GM23248 (cell line): Measurements from ENCODE around the gene MLYCD.

Experiments
- EZH2 ChIP-seq: fragments of 200-600 bp; sonication (generic); IDR thresholded peaks from 2 replicates; pipeline ENCODE4 v1.6.1; 2018; ENCODE audit warnings: antibody characterized with exemption, mild to moderate bottlenecking; ENCODE audit not compliant: insufficient read depth, poor library complexity, severe bottlenecking
- EZH2phosphoT487 ChIP-seq: fragments of 200-600 bp; sonication (generic); IDR thresholded peaks from 2 replicates; pipeline ENCODE4 v1.6.1; 2018; ENCODE audit warnings: antibody characterized with exemption, moderate library complexity, mild to moderate bottlenecking, low read depth; ENCODE audit not compliant: insufficient read depth

DNA sequence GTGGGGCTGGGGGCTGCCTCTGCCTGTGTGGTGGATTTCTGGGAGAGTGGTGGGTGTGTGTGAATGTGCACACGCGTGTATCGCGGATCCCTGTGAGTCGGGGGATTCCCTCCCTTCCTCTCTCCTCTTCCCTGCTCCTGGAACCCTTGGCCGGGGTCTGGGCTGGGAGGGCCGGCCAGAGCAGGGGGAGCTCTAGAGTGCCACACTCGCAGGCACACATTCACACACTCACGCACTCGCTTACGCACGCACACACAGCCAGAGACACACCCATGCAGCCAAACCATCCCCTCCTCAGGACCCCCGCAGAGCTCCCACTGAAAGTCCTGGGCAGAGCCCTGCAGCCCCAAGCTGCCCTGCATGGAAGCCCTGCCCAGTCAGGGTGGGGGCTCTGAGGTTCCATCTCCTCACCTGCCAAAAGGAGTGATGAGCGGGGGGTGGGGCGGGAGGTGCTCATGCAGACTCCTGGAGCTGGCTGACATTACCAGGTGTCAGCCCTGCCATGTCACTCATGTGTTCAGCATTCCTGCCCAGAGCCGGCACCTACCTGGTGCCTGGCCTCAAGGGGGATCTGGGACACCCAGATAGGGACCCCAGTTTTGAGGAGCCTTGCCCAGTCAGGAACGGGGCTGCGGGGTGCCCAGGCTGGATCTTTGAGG lies 71.0 kb downstream of the MLYCD start:
- no peak for TF ChIP-seq EZH2
- TF ChIP-seq EZH2phosphoT487 = no peak
